Right forelimb (tissue), 1 donor: Measurements from ENCODE around the gene OR10A3.

ENCODE experiments used
- DNase-seq: peaks from one replicate; pipeline ENCODE4 v3.0.0-alpha.2; 2018

Gene OR10A3

GRCh38 chr11:7890417-7891172 lies 50.9 kb downstream of the OR10A3 start:
- DNase-seq: no peak

GRCh38 chr11:7889985-7890384 lies 51.5 kb downstream of the OR10A3 start:
- DNase-seq: no peak
